ENCODE results near the gene TMEM106C.

The TMEM106C gene

GRCh38 chr12:48017921-48018617 lies 54.7 kb downstream of the TMEM106C start:
- no peak for DNase-seq

Measured in stimulated activated naive CD4-positive, alpha-beta T cell (primary cell).